Liver (tissue), 9 donors: Measurements from ENCODE around the gene SUPT4H1. TPM values are rescaled to one million over a fixed set of nuclear protein-coding genes. Genes with fewer than 3 reads are reported as not detected.

Experiments
- DNase-seq: peaks from one replicate; pipeline ENCODE4 v3.0.0-alpha.2; 2017; ENCODE audit warnings: low spot score
- H3K27ac ChIP-seq, 2 donors: one replicate each; pipeline ENCODE4 v1.7.0; 2013; ENCODE audit warnings: inconsistent platforms in 2 of 2, low read length in 2 of 2, control low read depth in 1 of 2, low read depth in 1 of 2, mild to moderate bottlenecking in 1 of 2
- H3K27me3 ChIP-seq, 4 donors: one replicate each; pipeline versions ENCODE4 v1.6.1 to v1.7.0; 2013; ENCODE audit warnings: low read length in 3 of 4, inconsistent platforms in 1 of 4, mild to moderate bottlenecking in 1 of 4, moderate library complexity in 1 of 4; ENCODE audit not compliant: control insufficient read depth in 4 of 4, insufficient read depth in 4 of 4
- H3K36me3 ChIP-seq, 4 donors: one replicate each; pipeline versions ENCODE4 v1.6.1 to v1.7.0; 2013; ENCODE audit warnings: low read length in 3 of 4, mild to moderate bottlenecking in 3 of 4, low read depth in 1 of 4, moderate library complexity in 1 of 4; ENCODE audit not compliant: control insufficient read depth in 4 of 4, insufficient read depth in 3 of 4
- H3K4me1 ChIP-seq, 4 donors: one replicate each; pipeline versions ENCODE4 v1.6.1 to v1.7.0; 2013; ENCODE audit warnings: low read length in 3 of 4, mild to moderate bottlenecking in 3 of 4, moderate library complexity in 1 of 4; ENCODE audit not compliant: control insufficient read depth in 4 of 4, insufficient read depth in 4 of 4
- H3K4me3 ChIP-seq, 3 donors: one replicate each; pipeline versions ENCODE4 v1.6.1 to v1.7.0; 2013; ENCODE audit warnings: low read length in 3 of 3, control low read depth in 1 of 3, low read depth in 1 of 3, mild to moderate bottlenecking in 1 of 3
- H3K9ac ChIP-seq, 2 donors: one replicate each; pipeline ENCODE4 v1.7.0; 2013; ENCODE audit warnings: low read length in 2 of 2, mild to moderate bottlenecking in 2 of 2, moderate library complexity in 2 of 2, control low read depth in 1 of 2, low read depth in 1 of 2
- H3K9me3 ChIP-seq, 4 donors: one replicate each; pipeline versions ENCODE4 v1.6.1 to v1.7.0; 2013; ENCODE audit warnings: low read length in 3 of 4; ENCODE audit not compliant: control insufficient read depth in 4 of 4
- ATF3 ChIP-seq: IDR thresholded peaks from 2 replicates; pipeline ENCODE4 v1.6.1; 2016; ENCODE audit warnings: antibody characterized with exemption
- CTCF ChIP-seq: fragments of 150-350 bp; IDR thresholded peaks from 2 replicates; pipeline ENCODE4 v1.5.1; 2017; ENCODE audit warnings: improper control_type of control experiment, low read depth, low read length; ENCODE audit not compliant: missing input control
- EGR1 ChIP-seq, 2 donors: IDR thresholded peaks; 2 replicates each; pipeline ENCODE4 v1.6.1; 2016 to 2018; ENCODE audit warnings: antibody characterized with exemption in 2 of 2, low read depth in 2 of 2
- FOXA1 ChIP-seq: IDR thresholded peaks from 2 replicates; pipeline ENCODE4 v1.6.1; 2016; ENCODE audit warnings: antibody characterized with exemption
- FOXA2 ChIP-seq: IDR thresholded peaks from 2 replicates; pipeline ENCODE4 v1.6.1; 2016; ENCODE audit warnings: antibody characterized with exemption
- GABPA ChIP-seq, 2 donors: IDR thresholded peaks in 1 of 2; conservative IDR thresholded peaks in 1 of 2; 2 replicates each; pipeline ENCODE4 v1.6.1; 2016; ENCODE audit warnings: antibody characterized with exemption in 2 of 2, mild to moderate bottlenecking in 1 of 2, moderate library complexity in 1 of 2
- HNF4A ChIP-seq, 2 donors: conservative IDR thresholded peaks; 2 replicates each; pipeline ENCODE4 v1.6.1; 2016; ENCODE audit warnings: antibody characterized with exemption in 2 of 2, mild to moderate bottlenecking in 2 of 2
- HNF4G ChIP-seq: IDR thresholded peaks from 2 replicates; pipeline ENCODE4 v1.6.1; 2016; ENCODE audit warnings: antibody characterized with exemption
- JUND ChIP-seq, 2 donors: IDR thresholded peaks; 2 replicates each; pipeline ENCODE4 v1.6.1; 2016; ENCODE audit warnings: antibody characterized with exemption in 2 of 2
- MAX ChIP-seq: IDR thresholded peaks from 2 replicates; pipeline ENCODE4 v1.6.1; 2016; ENCODE audit warnings: antibody characterized with exemption
- NR2F2 ChIP-seq: IDR thresholded peaks from 2 replicates; pipeline ENCODE4 v1.6.1; 2016; ENCODE audit warnings: antibody characterized with exemption
- RAD21 ChIP-seq, 2 donors: IDR thresholded peaks; 2 replicates each; pipeline ENCODE4 v1.6.1; 2016; ENCODE audit warnings: antibody characterized with exemption in 2 of 2, mild to moderate bottlenecking in 2 of 2
- REST ChIP-seq: IDR thresholded peaks from 2 replicates; pipeline ENCODE4 v1.6.1; 2016; ENCODE audit warnings: antibody characterized with exemption, mild to moderate bottlenecking
- RXRA ChIP-seq, 2 donors: IDR thresholded peaks; 2 replicates each; pipeline ENCODE4 v1.6.1; 2017 to 2018; ENCODE audit warnings: antibody characterized with exemption in 2 of 2, mild to moderate bottlenecking in 1 of 2
- SP1 ChIP-seq: IDR thresholded peaks from 2 replicates; pipeline ENCODE4 v1.6.1; 2018; ENCODE audit warnings: antibody characterized with exemption, mild to moderate bottlenecking
- YY1 ChIP-seq: IDR thresholded peaks from 2 replicates; pipeline ENCODE4 v1.6.1; 2016; ENCODE audit warnings: antibody characterized with exemption, mild to moderate bottlenecking
- ZBTB33 ChIP-seq: IDR thresholded peaks from 2 replicates; pipeline ENCODE4 v1.6.1; 2016; ENCODE audit warnings: antibody characterized with exemption
- WGBS: extraction: QIAGEN DNeasy Blood & Tissue Kit; methylation state at CpG from one replicate; pipeline ENCODE4 v1.1.7; 2013; 5-methylcytosine and 5-hydroxymethylcytosine counted together
- polyA plus RNA-seq, 2 donors: library from polyadenylated mRNA; stranded (reverse) in 1 of 2; unstranded in 1 of 2; fragments of 200-250 nt in 1 of 2; fragments of >200 nt in 1 of 2; fragmentation: Nextera tagmentation in 1 of 2; extraction: Ambion mirVana in 1 of 2; gene quantifications; one replicate each; pipeline versions ENCODE4 v1.2.1 to v1.2.3, GENCODE V29; 2013 to 2015
- total RNA-seq, 2 donors: library from RNA; depleted of rRNA; stranded (reverse); fragments of >200 nt; gene quantifications; one replicate each; pipeline ENCODE4 v1.2.3, GENCODE V29; 2014
- donor health status: healthy.
- donor health status: healthy.
- donor health status: healthy.
- donor health status: healthy.
- donor health status: healthy.

The SUPT4H1 gene
- total and polyA plus RNA-seq, 4 donors = 23.3 to 59.1 (median 40.4) TPM

GRCh38 chr17:58343131-58343530 is 8.9 kb downstream of the SUPT4H1 start:
- no peaks in the 10 kb centered on the region for H3K27me3 ChIP-seq
- H3K4me1 ChIP-seq = peaks cover 0 to 4% (median 2%) of the 10 kb centered on the region in 4 donors
- H3K27ac ChIP-seq = peak overlapping the region in 1 of 2 donors; percentile 28
- 92% methylated on average over 4 of the region's 4 CpGs for WGBS
- H3K4me3 ChIP-seq = no peak overlapping the region
- H3K36me3 ChIP-seq = peaks cover 0 to 42% (median 37%) of the 10 kb centered on the region in 4 donors
- DNase-seq = no peak
- no peaks in the 10 kb centered on the region for H3K9me3 ChIP-seq
- TF ChIP-seq EGR1 (IDR thresholded peaks at IDR 0.05; ENCODE audit: low read depth in 2 of 2) = no peak
- no peak for TF ChIP-seq HNF4G
- TF ChIP-seq HNF4A (conservative IDR thresholded peaks at IDR 0.05) = no peak
- TF ChIP-seq FOXA2 = no peak
- TF ChIP-seq FOXA1 = no peak
- no peak for TF ChIP-seq CTCF
- no peak for TF ChIP-seq ATF3
- no peak for TF ChIP-seq JUND (IDR thresholded peaks at IDR 0.05)
- TF ChIP-seq YY1 = no peak
- no peak for TF ChIP-seq NR2F2
- no peak for TF ChIP-seq SP1
- TF ChIP-seq MAX = no peak
- TF ChIP-seq ZBTB33 = no peak
- no peak overlapping the region for H3K9ac ChIP-seq

- no peak overlapping the region for H3K9ac ChIP-seq
- H3K36me3 ChIP-seq = peaks cover 0 to 31% (median 25%) of the 10 kb centered on the region in 4 donors
- TF ChIP-seq EGR1 (IDR thresholded peaks at IDR 0.05; ENCODE audit: low read depth in 2 of 2) = no peak
- TF ChIP-seq REST = no peak
- TF ChIP-seq FOXA1 = no peak
- TF ChIP-seq RAD21 (IDR thresholded peaks at IDR 0.05) = no peak
- TF ChIP-seq NR2F2 = no peak
- no peak for TF ChIP-seq ATF3
- no peak for TF ChIP-seq MAX
- TF ChIP-seq FOXA2 = no peak
- no peak for TF ChIP-seq ZBTB33
- TF ChIP-seq GABPA (IDR thresholded peaks at IDR 0.05 in 1 of 2, conservative IDR thresholded peaks at IDR 0.05 in 1 of 2) = no peak
- TF ChIP-seq RXRA (IDR thresholded peaks at IDR 0.05) = no peak
- TF ChIP-seq HNF4A (conservative IDR thresholded peaks at IDR 0.05) = no peak
- no peak for TF ChIP-seq JUND (IDR thresholded peaks at IDR 0.05)
- no peak for TF ChIP-seq CTCF
- TF ChIP-seq HNF4G = no peak
- WGBS = 80% methylated on average over 4 of the region's 4 CpGs
- H3K4me3 ChIP-seq = no peak overlapping the region
- no peaks in the 10 kb centered on the region for H3K27me3 ChIP-seq
- no peaks in the 10 kb centered on the region for H3K9me3 ChIP-seq
- no peak for DNase-seq
- H3K4me1 ChIP-seq = peaks cover 0 to 4% (median 2%) of the 10 kb centered on the region in 4 donors
- H3K27ac ChIP-seq = no peak overlapping the region
Observed at GRCh38 chr17:58341861-58342475, 10.0 kb downstream of the SUPT4H1 start.
